Measurements from ENCODE around the gene IL1RL1.
A peak's percentile ranks its signal among the peaks of the same experiment; 100 is the strongest.
"Not testable (repeated sequence)": the region's sequence is repeated elsewhere in the genome, so short reads cannot be mapped to it uniquely, and the experiment has no call there.

The IL1RL1 gene

DNA sequence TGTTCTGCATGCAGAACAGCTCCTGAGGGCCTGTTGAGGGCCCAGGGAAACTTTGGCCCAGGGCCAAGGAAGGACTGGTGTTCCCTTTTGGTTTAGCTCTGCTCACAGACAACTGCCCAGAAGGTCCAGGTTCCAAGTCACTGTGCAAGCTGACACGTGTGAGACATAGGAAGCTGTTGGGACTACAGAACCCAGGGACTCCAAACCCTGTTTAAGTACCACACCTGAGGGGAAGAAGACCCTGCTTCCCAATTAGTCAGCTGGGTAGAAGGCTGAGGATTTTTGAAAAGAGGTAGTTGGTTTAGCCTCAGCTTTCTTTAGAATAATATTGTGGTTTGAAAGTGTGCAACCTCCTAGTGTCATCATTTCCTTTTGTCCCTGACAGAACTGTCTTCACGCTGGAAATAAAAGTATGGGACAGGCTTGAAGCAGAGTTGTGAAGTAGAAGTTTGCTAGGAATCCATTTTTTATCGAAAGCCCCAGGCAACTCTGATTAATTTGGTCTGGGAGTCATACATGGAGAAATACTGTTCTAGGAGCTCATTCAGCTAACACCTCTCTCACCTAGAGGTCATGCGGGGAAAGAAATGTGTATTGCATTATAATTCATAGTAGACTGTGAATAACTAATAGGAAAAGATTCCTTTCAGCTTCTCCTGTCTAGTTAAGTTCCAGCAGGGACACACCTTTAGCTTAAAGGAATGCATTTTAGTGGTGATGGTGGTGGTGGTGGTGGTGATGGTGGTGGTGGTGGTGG, 19.9 kb upstream of the IL1RL1 start:
- no peak overlapping the region for H3K27ac ChIP-seq
- DNase-seq (ENCODE audit: low read depth, low spot score): no peak

DNA sequence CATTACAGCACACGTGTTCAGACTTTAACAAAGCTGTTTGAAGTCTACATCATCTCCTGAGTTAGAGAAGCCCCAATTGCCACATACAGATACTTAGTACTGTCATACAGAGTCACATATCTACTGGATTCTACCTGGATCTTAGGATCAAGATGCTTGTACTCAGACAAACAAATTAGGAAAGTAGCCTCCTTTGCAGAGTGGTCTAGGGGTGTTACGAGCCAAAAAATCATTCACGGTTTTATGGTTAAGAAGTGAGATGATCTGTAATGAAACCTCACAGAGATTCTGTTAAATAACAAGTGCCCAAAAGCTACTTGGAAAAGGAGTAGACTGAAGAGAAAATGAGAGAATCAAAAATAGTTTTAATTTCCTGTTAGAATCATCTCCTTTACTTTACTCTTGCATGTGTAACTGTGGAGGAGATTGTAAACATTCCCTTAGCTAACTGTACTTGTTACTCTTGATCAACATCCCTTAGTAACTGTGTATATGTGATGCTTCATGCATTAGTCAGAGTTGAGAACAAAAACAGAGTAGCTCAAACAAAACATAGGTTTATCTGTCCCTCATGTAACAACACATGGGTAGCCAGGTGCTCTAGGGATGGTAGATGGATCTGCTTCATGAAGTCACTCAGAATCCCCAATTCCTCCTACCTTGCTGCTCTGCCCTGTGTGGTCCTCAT, 16.4 kb upstream of the IL1RL1 start:
- no peak overlapping the region for H3K27ac ChIP-seq
- DNase-seq (ENCODE audit: low read depth, low spot score): peak; percentile 64

DNA sequence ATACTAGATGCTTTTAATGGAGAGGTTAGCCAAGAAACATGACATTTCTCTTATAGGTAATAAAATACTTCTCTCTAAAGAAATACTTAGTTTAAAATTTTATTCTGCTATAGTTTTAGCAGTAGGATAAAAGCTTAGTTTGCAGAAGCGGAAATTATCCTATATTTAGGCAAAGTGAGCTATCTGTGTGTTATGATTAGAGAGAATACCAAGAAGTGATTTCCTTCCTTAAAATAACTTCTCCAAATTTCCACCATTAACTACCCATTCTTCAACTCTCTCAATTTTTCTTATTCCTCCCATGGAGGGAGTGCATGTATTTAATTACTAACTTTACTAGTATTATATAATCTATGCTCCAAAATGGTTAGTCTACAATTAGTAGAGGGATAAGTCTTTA, 15.8 kb upstream of the IL1RL1 start:
- DNase-seq (ENCODE audit: low read depth, low spot score): no peak

DNA sequence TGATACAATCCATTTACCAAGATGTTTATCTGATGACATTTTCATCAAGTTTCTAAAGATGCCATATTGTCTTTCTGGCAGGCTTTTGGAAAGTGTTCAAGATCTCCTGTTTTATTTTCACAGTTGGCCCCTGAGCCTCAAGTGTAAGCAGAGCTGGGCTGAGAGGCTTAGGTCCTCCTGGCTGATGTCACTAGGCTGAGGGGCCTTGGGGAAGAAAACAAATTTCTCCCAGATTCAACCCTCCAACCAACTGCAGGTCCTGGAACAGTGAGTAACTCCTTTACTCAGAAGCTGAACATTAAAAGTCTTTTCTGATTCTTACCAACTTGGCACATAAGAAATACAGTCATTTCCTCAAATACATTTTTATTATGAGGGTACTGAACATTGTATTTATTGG, 14.9 kb upstream of the IL1RL1 start:
- DNase-seq (ENCODE audit: low read depth, low spot score): no peak
- H3K27ac ChIP-seq: no peak overlapping the region

More for the DNA sequence above, 15.8 kb upstream of the IL1RL1 start:
- no peak overlapping the region for H3K27ac ChIP-seq

DNA sequence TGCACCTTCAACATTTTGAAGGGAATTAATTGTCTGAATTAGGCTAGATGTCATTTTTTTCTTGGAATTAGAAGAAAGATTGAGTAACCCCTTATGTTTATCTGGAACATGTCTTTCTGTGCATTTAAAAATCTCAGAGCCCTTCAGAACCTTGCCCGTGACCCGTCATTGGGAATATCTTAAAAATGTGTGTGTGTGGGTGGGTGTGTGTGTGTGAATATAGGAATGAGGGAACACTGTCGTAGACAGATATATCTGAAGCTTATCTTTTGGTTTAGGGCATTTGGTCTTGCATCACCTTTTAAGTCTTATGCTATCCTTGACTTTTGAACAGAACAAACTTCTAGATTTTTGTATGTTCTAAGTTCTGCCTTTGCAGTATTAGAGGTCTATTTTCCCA, 13.5 kb upstream of the IL1RL1 start:
- no peak overlapping the region for H3K27ac ChIP-seq
- no peak for DNase-seq (ENCODE audit: low read depth, low spot score)

DNA sequence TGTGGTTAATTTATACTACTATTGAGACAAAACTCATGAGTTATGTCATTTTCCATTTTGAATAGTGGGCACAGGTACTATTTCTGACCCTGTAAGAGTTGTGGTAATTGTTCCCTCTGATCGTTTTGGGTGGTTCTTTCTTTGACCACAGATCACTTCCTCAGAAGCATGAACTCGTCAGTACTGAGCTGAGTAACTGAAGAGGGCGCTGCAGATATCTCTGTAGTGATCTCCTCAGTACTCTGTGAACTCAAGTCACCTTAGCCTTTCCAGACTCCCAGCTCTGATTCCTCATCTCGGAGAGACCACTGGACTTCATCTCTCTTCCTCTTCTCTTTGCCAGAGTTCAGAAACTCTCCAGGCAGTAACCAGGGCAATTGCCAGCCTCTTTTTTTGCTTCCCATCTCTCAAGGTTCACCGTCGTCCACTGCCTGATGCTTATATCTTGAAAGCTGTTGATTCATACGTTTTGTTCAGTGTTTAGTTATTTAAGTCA, 9.4 kb upstream of the IL1RL1 start:
- no peak for DNase-seq (ENCODE audit: low read depth, low spot score)
- H3K27ac ChIP-seq: no peak overlapping the region

DNA sequence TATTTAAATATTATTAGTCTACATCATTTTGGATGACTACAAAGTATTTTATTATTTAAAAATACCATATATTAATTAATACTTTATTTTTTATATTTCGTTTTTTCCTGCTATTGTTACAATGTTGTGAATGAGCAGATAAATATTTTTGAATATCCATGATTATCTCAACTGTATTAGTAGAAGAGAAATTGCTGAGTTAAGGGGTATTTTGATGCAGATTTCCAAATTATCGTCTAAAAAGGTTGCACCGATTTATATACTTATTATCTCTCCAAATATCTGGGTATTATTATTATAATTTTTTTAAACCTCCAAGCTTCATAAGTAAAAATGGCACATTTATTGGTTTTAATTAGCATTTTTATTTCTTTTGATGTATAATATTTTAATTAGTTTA, 8.9 kb upstream of the IL1RL1 start:
- no peak overlapping the region for H3K27ac ChIP-seq
- DNase-seq (ENCODE audit: low read depth, low spot score): no peak

DNA sequence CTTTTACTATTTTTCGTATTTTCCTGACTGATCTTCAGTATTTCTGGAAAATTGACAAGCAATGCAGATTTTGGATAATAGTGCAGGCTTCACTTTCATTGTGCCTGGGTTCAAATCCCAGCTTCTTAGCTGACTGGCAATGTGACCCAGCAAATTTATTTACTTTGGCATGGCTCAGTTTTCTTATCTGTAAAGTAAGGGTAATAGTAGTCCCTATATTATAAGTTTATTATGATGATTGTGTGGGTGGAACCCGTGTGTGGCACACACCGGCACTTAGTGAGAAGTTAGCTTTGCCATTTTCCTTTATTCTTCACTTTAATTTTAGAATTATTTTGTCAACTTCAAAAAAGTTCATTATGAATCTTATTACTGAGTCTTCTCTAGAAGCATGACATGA, 7.8 kb upstream of the IL1RL1 start:
- DNase-seq (ENCODE audit: low read depth, low spot score): no peak

DNA sequence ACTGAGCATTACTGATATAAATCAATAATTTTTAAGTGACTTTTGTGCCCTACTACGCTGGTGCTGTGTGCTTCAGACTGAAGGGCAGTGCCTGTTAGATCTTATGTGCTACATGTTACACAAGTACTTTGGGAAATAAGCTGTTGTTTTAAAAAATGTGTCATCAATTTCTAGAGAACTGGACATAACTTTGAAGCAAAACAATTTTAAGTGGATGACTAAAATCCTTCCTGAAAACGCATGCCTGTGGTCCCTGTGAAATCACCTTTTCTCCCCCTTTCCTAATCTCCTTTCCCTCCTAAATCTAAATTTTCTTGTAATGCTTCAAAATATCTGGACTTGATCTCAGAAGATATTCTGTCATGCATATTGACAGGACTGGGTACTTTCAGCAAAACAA, 7.1 kb upstream of the IL1RL1 start:
- no peak overlapping the region for H3K27ac ChIP-seq
- DNase-seq (ENCODE audit: low read depth, low spot score): no peak

More for the DNA sequence above, 7.8 kb upstream of the IL1RL1 start:
- H3K27ac ChIP-seq: no peak overlapping the region

DNA sequence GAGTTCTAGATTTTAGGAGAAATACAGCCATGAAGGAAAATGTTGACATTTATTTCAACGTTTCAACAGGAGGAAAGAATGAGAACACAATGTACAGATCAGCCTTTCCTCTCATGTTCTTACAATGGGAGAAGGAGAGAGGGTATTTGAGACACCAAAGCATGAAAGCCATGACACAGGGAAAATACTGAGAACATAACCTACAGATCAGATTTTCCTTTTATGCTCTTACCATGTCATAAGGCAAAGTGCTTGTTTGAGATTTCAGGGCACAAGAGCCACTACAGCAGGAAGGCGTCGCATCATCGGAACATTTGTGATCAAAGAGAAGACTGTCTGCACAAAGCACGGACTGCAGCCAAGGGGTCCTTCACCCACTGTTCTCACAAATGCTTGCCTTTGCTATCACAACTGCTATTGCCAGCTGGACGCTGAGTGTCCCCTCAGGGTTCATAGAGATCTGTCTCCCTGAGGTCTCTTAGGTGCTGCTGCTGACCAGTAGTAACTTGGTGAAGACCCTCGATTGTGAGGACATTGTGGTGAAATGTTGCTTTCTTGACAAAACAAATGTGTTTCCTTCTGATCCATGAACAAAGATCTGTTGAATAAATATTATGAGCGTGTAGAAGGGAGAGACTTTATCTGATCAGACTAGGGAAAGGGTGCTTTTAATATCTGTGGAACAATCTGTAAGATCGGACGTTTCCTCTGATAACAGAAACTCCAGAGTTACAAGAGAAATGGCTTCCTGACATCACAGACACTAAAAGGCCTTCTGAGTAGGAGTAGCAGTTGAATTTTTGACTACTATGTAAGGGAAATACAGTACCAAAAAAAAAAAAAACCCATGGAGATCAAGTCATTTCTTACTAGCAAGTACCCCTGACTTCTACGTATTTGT, 6.4 kb upstream of the IL1RL1 start:
- no peak for DNase-seq (ENCODE audit: low read depth, low spot score)

DNA sequence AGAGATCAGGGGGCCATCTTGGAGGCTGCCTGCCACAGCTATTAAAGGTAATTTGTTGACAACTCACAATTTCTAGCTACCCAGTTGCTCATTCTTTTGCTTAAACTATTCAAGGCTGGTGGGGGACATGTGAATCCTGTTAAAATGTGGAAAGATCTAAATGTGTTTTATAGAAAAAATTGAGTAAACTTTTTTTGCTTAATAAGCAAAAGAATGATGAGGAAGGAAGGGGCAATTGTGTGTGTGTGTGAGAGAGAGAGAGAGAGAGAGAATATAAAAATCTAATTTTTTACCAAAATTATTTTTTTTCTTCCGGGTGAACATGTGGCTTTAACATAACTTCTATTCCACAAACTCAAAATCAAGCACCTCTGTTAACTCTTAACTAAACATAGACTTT, 5.2 kb upstream of the IL1RL1 start:
- no peak for DNase-seq (ENCODE audit: low read depth, low spot score)
- H3K27ac ChIP-seq: no peak overlapping the region

More for the DNA sequence above, 6.4 kb upstream of the IL1RL1 start:
- H3K27ac ChIP-seq: no peak overlapping the region

DNA sequence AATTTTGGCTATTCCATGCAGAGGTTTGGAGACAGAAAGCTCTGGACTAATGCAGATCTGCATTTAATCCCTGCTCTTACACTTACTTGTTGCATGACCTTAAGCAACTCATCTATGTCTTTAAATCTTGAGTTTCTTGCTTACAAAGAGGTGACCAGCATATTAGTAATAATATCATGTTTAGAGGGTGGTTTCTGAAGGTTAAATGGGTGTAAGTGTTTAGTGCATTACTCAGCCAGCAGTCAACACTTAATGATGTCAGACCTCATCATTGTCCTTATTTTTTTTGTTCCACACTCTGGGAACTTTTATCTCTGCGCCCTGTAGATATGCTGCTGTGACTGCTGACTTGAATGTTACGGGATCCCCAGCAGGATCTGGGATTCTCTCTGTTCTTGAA, 1.7 kb downstream of the IL1RL1 start:
- peak; percentile 80 for DNase-seq (ENCODE audit: low read depth, low spot score)
- H3K27ac ChIP-seq: peak overlapping the region; percentile 30

DNA sequence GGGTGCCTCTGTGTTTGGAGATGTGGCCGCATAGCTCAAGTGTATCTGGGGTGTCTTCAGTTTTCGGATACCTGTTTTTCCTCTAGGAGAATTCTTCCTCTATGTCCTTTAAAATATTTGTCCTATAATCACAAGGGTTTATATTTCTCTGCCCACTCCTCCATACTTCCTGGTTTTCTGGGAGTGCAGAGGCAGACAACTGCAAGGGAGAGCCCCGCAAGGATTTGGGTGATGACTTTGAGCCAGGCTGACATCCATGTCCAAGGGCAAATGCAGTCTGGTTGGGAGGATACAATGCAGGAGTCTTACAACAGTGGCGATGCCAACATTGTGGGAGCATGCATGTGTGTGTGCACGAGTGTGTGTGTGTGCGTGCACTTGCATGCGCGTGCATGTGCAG, 2.1 kb downstream of the IL1RL1 start:
- H3K27ac ChIP-seq: peak overlapping the region; percentile 30
- no peak for DNase-seq (ENCODE audit: low read depth, low spot score)

DNA sequence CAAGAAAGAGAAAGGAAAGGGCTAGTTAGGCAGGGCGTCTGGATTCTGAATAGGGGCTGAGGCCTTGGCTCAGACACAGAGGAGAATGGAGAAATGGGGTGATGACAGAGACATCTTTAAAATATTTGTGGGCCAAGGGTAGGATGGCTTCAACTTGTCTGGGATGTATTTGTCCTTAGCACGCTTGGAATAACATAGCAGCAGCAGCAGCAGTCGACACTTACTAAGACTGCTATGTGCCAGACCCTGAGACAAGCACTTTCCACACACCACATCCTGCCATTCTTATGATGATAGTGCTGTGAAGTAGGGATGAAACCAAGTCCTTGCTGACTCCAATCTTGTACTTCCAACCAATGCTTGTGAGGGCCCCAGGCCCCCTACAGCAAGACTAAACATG, 2.6 kb downstream of the IL1RL1 start:
- no peak for DNase-seq (ENCODE audit: low read depth, low spot score)
- H3K27ac ChIP-seq: no peak overlapping the region

DNA sequence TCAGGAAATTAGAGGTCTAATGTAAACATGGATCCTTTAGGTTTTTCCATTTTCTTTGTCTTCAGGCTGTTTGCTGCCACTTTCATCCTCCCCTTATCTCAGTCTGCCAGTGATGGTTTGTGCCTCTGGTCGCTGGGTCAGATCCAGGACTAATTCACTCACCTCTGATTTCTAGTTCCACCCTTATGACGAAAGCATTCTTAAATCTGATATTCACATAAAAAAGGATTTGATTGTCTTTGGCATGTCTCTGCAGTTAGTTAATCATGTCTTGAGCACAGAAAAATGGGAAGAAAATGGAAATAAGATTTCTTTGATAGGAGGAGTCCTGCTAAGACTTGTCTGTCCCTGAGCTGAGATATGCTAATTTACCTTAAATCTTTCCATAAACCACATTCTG, 4.6 kb downstream of the IL1RL1 start:
- no peak for DNase-seq (ENCODE audit: low read depth, low spot score)
- peak overlapping the region; percentile 13 for H3K27ac ChIP-seq

DNA sequence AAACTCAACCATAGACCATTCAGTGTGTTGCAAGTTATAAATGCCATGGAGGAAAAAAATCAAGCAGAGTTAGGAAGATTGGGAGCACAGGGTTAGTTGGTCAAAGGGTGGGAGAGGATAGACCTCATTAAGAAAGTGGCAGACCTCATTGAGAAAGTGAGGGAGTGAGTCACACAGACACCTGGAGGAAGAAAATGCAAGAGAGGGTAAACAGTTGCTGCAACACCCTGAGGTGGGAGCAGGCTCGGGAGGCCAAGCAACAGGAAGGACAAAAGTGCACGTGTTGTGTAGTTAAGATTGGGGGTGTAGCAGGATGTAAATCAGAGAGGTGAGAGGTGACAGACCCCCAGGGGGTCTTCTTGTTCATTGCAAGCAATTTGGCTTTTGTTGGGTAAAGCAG, 6.4 kb downstream of the IL1RL1 start:
- peak; percentile 51 for DNase-seq (ENCODE audit: low read depth, low spot score)
- H3K27ac ChIP-seq: no peak overlapping the region

DNA sequence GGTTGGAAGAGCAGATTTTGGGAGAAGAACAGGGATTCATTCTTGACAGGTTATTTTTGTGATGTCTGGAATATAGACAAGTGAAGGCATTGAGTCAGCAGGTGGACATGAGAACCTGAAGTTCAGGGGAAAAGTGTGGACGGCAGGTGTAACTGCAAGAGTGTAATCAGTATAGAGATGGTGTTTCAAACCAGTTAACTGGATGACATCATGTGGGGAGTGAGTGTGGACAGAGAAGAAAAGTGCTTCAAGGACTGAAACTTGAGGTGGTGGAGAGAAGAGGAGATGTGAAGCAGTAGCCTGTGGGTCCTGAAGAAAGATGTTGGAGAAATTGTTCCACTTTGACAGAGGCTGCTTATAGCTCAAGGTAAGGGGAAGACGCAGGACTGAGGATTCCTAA, 7.1 kb downstream of the IL1RL1 start:
- DNase-seq (ENCODE audit: low read depth, low spot score): no peak
- H3K27ac ChIP-seq: no peak overlapping the region

DNA sequence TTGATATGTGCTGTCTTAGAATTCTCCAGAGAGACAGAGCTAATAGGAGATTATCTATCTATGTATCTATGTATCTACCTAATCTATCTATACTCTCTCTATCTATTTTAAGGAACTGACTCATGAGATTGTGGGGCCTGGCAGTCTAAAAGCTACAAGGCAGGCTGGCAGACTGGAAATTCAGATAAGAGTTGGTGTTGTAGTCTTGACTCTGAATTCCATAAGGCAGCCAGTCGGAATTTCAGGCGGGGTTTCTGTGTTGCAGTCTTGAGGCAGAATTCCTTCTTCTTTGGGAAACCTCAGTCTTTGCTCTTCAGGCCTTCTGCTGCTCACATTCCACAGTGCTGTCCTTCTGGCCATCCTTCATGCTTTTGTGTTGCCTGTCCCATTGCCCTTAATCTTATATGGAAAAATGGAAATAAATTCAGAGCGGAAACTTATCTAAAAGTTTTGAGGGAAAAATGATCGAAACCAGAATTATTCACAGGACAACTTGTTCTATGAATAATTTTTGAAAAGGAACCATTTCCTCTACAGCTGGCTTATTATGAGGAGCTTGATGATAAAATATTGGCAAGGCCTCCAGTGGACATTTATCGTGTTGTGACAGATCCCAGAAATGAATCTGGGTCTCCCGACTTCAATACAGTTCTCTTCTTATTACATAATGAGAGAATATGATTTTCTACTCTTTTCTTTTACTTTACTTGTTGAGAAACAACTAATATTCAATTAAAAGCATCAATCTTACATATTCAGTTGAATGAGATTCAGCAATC, 10.8 kb downstream of the IL1RL1 start:
- no peak for DNase-seq (ENCODE audit: low read depth, low spot score)
- H3K27ac ChIP-seq: no peak overlapping the region

DNA sequence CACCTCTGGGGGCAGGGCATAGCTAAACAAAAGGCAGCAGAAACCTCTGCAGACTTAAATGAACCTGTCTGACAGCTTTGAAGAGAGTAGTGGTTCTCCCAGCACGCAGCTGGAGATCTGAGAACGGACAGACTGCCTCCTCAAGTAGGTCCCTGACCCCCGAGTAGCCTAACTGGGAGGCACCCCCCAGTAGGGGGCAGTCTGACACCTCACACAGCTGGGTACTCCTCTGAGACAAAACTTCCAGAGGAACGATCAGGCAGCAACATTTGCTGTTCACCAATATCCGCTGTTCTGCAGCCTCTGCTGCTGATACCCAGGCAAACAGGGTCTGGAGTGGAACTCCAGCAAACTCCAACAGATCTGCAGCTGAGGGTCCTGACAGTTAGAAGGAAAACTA, 13.6 kb downstream of the IL1RL1 start:
- not testable (repeated sequence) for H3K27ac ChIP-seq; DNase-seq (ENCODE audit: low read depth, low spot score)

All from epithelial cell of prostate (primary cell).